DMS53 treated with DMSO at 0.1 percent for 48 hours (cell line): ENCODE measurements around the gene DLL1.

ENCODE experiments used
- DNase-seq: peaks from one replicate; lab custom pipeline; 2025; ENCODE audit not compliant: unreplicated experiment; lab: John Stamatoyannopoulos, UW

DLL1 gene

GRCh38 chr6:170283212-170284081 lies 7.4 kb downstream of the DLL1 start:
- DNase-seq: no peak

- DNase-seq: no peak
These were observed 8.2 kb downstream of the DLL1 start for GRCh38 chr6:170282512-170283158.

GRCh38 chr6:170281331-170282292 lies 9.3 kb downstream of the DLL1 start:
- peak; percentile 36 for DNase-seq

GRCh38 chr6:170280689-170281045 lies 10.2 kb downstream of the DLL1 start:
- DNase-seq: no peak

- DNase-seq: peak; percentile 92
These were observed 10.7 kb downstream of the DLL1 start for GRCh38 chr6:170279977-170280688.

GRCh38 chr6:170279426-170279825 lies 11.5 kb downstream of the DLL1 start:
- no peak for DNase-seq

- no peak for DNase-seq
These were observed 12.2 kb downstream of the DLL1 start for GRCh38 chr6:170278743-170279094.

GRCh38 chr6:170277893-170278742 lies 12.8 kb downstream of the DLL1 start:
- no peak for DNase-seq

- no peak for DNase-seq
These were observed 14.4 kb downstream of the DLL1 start for GRCh38 chr6:170276369-170277057.

GRCh38 chr6:170274713-170275560 lies 15.9 kb downstream of the DLL1 start:
- no peak for DNase-seq

- DNase-seq: no peak
These were observed 17.2 kb downstream of the DLL1 start for GRCh38 chr6:170273681-170274080.

- DNase-seq: no peak
These were observed 17.7 kb downstream of the DLL1 start for GRCh38 chr6:170273191-170273590.

- DNase-seq: no peak
These were observed 18.4 kb downstream of the DLL1 start for GRCh38 chr6:170272341-170273065.

GRCh38 chr6:170271771-170272314 lies 19.0 kb downstream of the DLL1 start:
- DNase-seq: no peak

- DNase-seq: no peak
These were observed 19.8 kb downstream of the DLL1 start for GRCh38 chr6:170270984-170271593.

- DNase-seq: no peak
These were observed 20.9 kb downstream of the DLL1 start for GRCh38 chr6:170269846-170270541.
